Caki2 (cell line): ENCODE measurements around the gene RAB21. TPM values are rescaled to one million over a fixed set of nuclear protein-coding genes. Genes with fewer than 3 reads are reported as not detected.
"Not testable (repeated sequence)": the region's sequence is repeated elsewhere in the genome, so short reads cannot be mapped to it uniquely, and the experiment has no call there.

Experiments
- DNase-seq: peaks from one replicate; pipeline ENCODE4 v3.0.0-alpha.2; 2015; ENCODE audit warnings: low read depth
- in situ Hi-C: cut with HindIII; loops from 2 replicates; pipeline ENCODE4 v1.10.0; 2016; ENCODE audit warnings: low sequenced_read_pairs, low pct_unique_long_range_greater_than_20kb, mixed read lengths
- total RNA-seq: library from RNA; depleted of rRNA; stranded (reverse); fragments of >200 nt; shearing (Covaris generic); gene quantifications from 2 replicates; pipeline ENCODE4 v1.2.3, GENCODE V29; 2014; ENCODE audit warnings: low replicate concordance

The RAB21 gene
- total RNA-seq, 1 experiment from 2014 or later: 55.0 TPM

- DNase-seq: no peak
- in situ Hi-C loops: no loop called here
Observed at GRCh38 chr12:71782017-71782416, 27.4 kb downstream of the RAB21 start.

GRCh38 chr12:71786829-71787228, 32.2 kb downstream of the RAB21 start:
- no peak for DNase-seq
- in situ Hi-C loops: no loop called here

- in situ Hi-C loops: no loop called here
- DNase-seq: no peak
Observed at GRCh38 chr12:71787580-71787979, 32.9 kb downstream of the RAB21 start.

- no peak for DNase-seq
- in situ Hi-C loops: no loop called here
Observed at GRCh38 chr12:71790331-71790730, 35.7 kb downstream of the RAB21 start.

- DNase-seq: no peak
- in situ Hi-C loops: no loop called here
Observed at GRCh38 chr12:71791473-71792150, 36.9 kb downstream of the RAB21 start.

- no peak for DNase-seq
- in situ Hi-C loops: no loop called here
Observed at GRCh38 chr12:71792599-71792998, 37.9 kb downstream of the RAB21 start.

- no peak for DNase-seq
- in situ Hi-C loops: no loop called here
Observed at GRCh38 chr12:71795901-71796300, 41.2 kb downstream of the RAB21 start.

GRCh38 chr12:71797531-71797930, 42.9 kb downstream of the RAB21 start:
- no peak for DNase-seq
- in situ Hi-C loops: no loop called here

GRCh38 chr12:71799106-71799505, 44.4 kb downstream of the RAB21 start:
- no peak for DNase-seq
- in situ Hi-C loops: no loop called here

GRCh38 chr12:71800177-71800576, 45.5 kb downstream of the RAB21 start:
- in situ Hi-C loops: no loop called here
- DNase-seq: no peak

- no peak for DNase-seq
- in situ Hi-C loops: no loop called here
Observed at GRCh38 chr12:71804505-71804904, 49.8 kb downstream of the RAB21 start.

- DNase-seq: no peak
- in situ Hi-C loops: no loop called here
Observed at GRCh38 chr12:71810921-71811320, 56.3 kb downstream of the RAB21 start.

GRCh38 chr12:71815242-71815641, 60.6 kb downstream of the RAB21 start:
- in situ Hi-C loops: not testable (repeated sequence)

GRCh38 chr12:71822088-71822487, 67.4 kb downstream of the RAB21 start:
- DNase-seq, in situ Hi-C loops: not testable (repeated sequence)

More at GRCh38 chr12:71815242-71815641, 60.6 kb downstream of the RAB21 start:
- DNase-seq: not testable (repeated sequence)

- in situ Hi-C loops: no loop called here
- no peak for DNase-seq
Observed at GRCh38 chr12:71828813-71829212, 74.2 kb downstream of the RAB21 start.

- in situ Hi-C loops: no loop called here
- no peak for DNase-seq
Observed at GRCh38 chr12:71837356-71837755, 82.7 kb downstream of the RAB21 start.

- no peak for DNase-seq
- in situ Hi-C loops: no loop called here
Observed at GRCh38 chr12:71838231-71838630, 83.6 kb downstream of the RAB21 start.

GRCh38 chr12:71838676-71839075, 84.0 kb downstream of the RAB21 start:
- in situ Hi-C loops: no loop called here
- peak; percentile 33 for DNase-seq

GRCh38 chr12:71840231-71840847, 85.7 kb downstream of the RAB21 start:
- no peak for DNase-seq
- in situ Hi-C loops: no loop called here
